ENCODE measurements around the gene CTRL. TPM values are rescaled to one million over a fixed set of nuclear protein-coding genes. Genes with fewer than 3 reads are reported as not detected.

Gene CTRL
- total RNA-seq, 1 experiment from 2014 or later = 2.6 TPM

DNA sequence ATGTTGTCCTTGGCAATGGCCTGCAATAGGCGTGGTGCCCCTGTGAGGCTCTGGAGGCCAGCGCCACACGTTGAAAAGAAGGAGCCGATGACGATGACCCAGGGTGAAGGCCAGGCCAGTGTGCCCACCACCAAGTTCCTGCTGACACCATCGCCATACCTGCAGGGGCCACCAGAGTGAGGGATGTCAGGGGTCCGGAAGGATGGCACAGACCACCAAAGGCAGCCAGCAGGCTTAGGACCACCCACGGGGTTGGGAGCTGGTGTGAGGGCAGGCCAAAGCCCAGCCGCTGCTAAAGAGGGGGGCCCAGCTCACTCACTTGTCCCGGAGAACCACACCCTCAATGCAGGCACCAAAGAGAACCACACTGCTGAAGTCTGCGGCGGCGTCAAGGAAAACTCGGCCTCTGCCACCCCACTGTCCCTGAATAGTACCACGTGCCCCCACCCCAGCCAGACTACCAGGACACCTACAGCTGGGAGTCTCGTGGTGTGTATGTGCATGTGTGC is 18.7 kb upstream of the CTRL start:
- BruUV-seq (replicated peaks) = no TSS peak
- peaks cover 9% of the 10 kb centered on the region for H3K4me1 Mint-ChIP-seq (ENCODE audit: low read depth, unreplicated experiment)
- no peak overlapping the region for H3K27ac Mint-ChIP-seq (ENCODE audit: unreplicated experiment)
- no peak overlapping the region for H3K4me3 Mint-ChIP-seq (ENCODE audit: low read depth, unreplicated experiment)
- peaks cover 51% of the 10 kb centered on the region for H3K36me3 Mint-ChIP-seq (ENCODE audit: insufficient read depth, unreplicated experiment)
- H3K27me3 Mint-ChIP-seq (ENCODE audit: unreplicated experiment) = no peaks in the 10 kb centered on the region
- no peak for TF ChIP-seq CTCF (IDR thresholded peaks at IDR 0.05; ENCODE audit: unreplicated experiment)
- CTCF ChIA-PET = interaction anchor here (0.5 to 1.1 kb wide), 2 partner anchors 9 to 118 kb away, joined by 4 to 5 read pairs; no protein-coding TSS in a partner anchor
- no peaks in the 10 kb centered on the region for H3K9me3 Mint-ChIP-seq (ENCODE audit: low read depth, unreplicated experiment)
- DNase-seq = no peak
- intact Hi-C loops (cut with micrococcal nuclease; ENCODE audit: unreplicated experiment) = no loop called here

DNA sequence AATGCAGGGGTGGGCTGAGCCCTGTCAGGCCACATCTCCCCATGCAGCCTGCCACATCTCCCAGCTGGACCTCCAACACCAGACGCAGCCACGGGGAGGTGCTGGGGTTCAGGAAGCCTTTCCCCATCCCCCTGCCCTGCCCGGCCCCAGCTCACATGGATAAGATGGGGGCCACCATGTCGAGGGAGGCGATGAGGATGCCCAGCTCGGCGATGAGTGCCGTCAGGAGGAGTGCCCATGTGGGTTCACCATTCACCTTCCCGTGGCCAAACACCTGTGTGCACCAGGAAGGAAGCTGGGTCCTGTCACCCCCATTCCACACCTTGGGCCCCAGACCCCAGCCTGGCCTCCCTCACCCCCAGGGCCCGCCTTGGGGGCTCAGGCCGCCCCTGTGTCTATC is 18.0 kb upstream of the CTRL start:
- no peaks in the 10 kb centered on the region for H3K27me3 Mint-ChIP-seq (ENCODE audit: unreplicated experiment)
- no peak for TF ChIP-seq CTCF (IDR thresholded peaks at IDR 0.05; ENCODE audit: unreplicated experiment)
- H3K4me1 Mint-ChIP-seq (ENCODE audit: low read depth, unreplicated experiment) = peaks cover 9% of the 10 kb centered on the region
- no TSS peak for BruUV-seq (replicated peaks)
- no peak overlapping the region for H3K4me3 Mint-ChIP-seq (ENCODE audit: low read depth, unreplicated experiment)
- H3K36me3 Mint-ChIP-seq (ENCODE audit: insufficient read depth, unreplicated experiment) = peaks cover 59% of the 10 kb centered on the region
- intact Hi-C loops (cut with micrococcal nuclease; ENCODE audit: unreplicated experiment) = no loop called here
- no peak for DNase-seq
- CTCF ChIA-PET = interaction anchor here (1.1 kb wide), 1 partner anchor 8 kb away, joined by 4 read pairs; no protein-coding TSS in a partner anchor
- H3K27ac Mint-ChIP-seq (ENCODE audit: unreplicated experiment) = peak overlapping the region; percentile 56
- H3K9me3 Mint-ChIP-seq (ENCODE audit: low read depth, unreplicated experiment) = no peaks in the 10 kb centered on the region

GRCh38 chr16:67948015-67948414 is 16.4 kb upstream of the CTRL start:
- no peak for DNase-seq
- H3K36me3 Mint-ChIP-seq (ENCODE audit: insufficient read depth, unreplicated experiment) = peaks cover 63% of the 10 kb centered on the region
- BruUV-seq (replicated peaks) = no TSS peak
- intact Hi-C loops (cut with micrococcal nuclease; ENCODE audit: unreplicated experiment) = no loop called here
- no peaks in the 10 kb centered on the region for H3K9me3 Mint-ChIP-seq (ENCODE audit: low read depth, unreplicated experiment)
- peak overlapping the region; percentile 56 for H3K27ac Mint-ChIP-seq (ENCODE audit: unreplicated experiment)
- no peak for TF ChIP-seq CTCF (IDR thresholded peaks at IDR 0.05; ENCODE audit: unreplicated experiment)
- peak overlapping the region; percentile 33 for H3K4me3 Mint-ChIP-seq (ENCODE audit: low read depth, unreplicated experiment)
- H3K4me1 Mint-ChIP-seq (ENCODE audit: low read depth, unreplicated experiment) = peaks cover 9% of the 10 kb centered on the region
- CTCF ChIA-PET = no interaction called here
- H3K27me3 Mint-ChIP-seq (ENCODE audit: unreplicated experiment) = no peaks in the 10 kb centered on the region

GRCh38 chr16:67946966-67947558 is 15.4 kb upstream of the CTRL start:
- Mint-ChIP-seq H3K27me3 (ENCODE audit: unreplicated experiment) (no peaks in the 10 kb centered on the region), H3K4me3 (ENCODE audit: low read depth, unreplicated experiment) (no peak overlapping the region), H3K9me3 (ENCODE audit: low read depth, unreplicated experiment) (no peaks in the 10 kb centered on the region), H3K4me1 (ENCODE audit: low read depth, unreplicated experiment) (peaks cover 9% of the 10 kb centered on the region), H3K27ac (ENCODE audit: unreplicated experiment) (no peak overlapping the region), H3K36me3 (ENCODE audit: insufficient read depth, unreplicated experiment) (peaks cover 67% of the 10 kb centered on the region)
- intact Hi-C loops (cut with micrococcal nuclease; ENCODE audit: unreplicated experiment) = no loop called here
- DNase-seq = no peak
- no peak for TF ChIP-seq CTCF (IDR thresholded peaks at IDR 0.05; ENCODE audit: unreplicated experiment)
- CTCF ChIA-PET = no interaction called here
- no TSS peak for BruUV-seq (replicated peaks)

All from Calu3 (cell line).